Mesothelial cell of epicardium (in vitro differentiated cells): ENCODE measurements around the gene ATXN7L1. TPM values are rescaled to one million over a fixed set of nuclear protein-coding genes. Genes with fewer than 3 reads are reported as not detected.
"Not testable (repeated sequence)": the region's sequence is repeated elsewhere in the genome, so short reads cannot be mapped to it uniquely, and the experiment has no call there.

Source experiments
- DNase-seq, 2 experiments: peaks; one replicate each; pipeline ENCODE4 v3.0.0; 2021; ENCODE audit warnings: low spot score in 2 of 2; ENCODE audit not compliant: unreplicated experiment in 2 of 2
- H3K27ac Mint-ChIP-seq: 2 replicates; pipeline ENCODE4 v1.8.0; 2021; ENCODE audit warnings: mixed read lengths
- H3K27me3 Mint-ChIP-seq: 2 replicates; pipeline ENCODE4 v1.8.0; 2021; ENCODE audit warnings: low read depth, mixed read lengths
- H3K36me3 Mint-ChIP-seq: 2 replicates; pipeline ENCODE4 v1.8.0; 2021; ENCODE audit warnings: mixed read lengths
- H3K4me1 Mint-ChIP-seq: 2 replicates; pipeline ENCODE4 v1.8.0; 2021; ENCODE audit warnings: mixed read lengths
- H3K4me3 Mint-ChIP-seq: 2 replicates; pipeline ENCODE4 v1.8.0; 2021; ENCODE audit warnings: mild to moderate bottlenecking, moderate library complexity, mixed read lengths
- H3K9me3 Mint-ChIP-seq: 2 replicates; pipeline ENCODE4 v1.8.0; 2021; ENCODE audit warnings: mixed read lengths
- CTCF ChIP-seq: fragments of 200-600 bp; sonication (generic); IDR thresholded peaks from one replicate; pipeline ENCODE4 v1.5.0; 2021; ENCODE audit warnings: antibody characterized with exemption; ENCODE audit not compliant: unreplicated experiment
- total RNA-seq: library from RNA; stranded (reverse); gene quantifications from 3 replicates; pipeline ENCODE4 v1.2.1, GENCODE V29; 2021

The ATXN7L1 gene
- total RNA-seq, 1 donor from 2014 or later: 18.0 TPM

GRCh38 chr7:105791926-105792325 is 84.5 kb downstream of the ATXN7L1 start:
- no peak overlapping the region for H3K4me3 Mint-ChIP-seq
- no peak for TF ChIP-seq CTCF
- H3K4me1 Mint-ChIP-seq: peaks cover 7% of the 10 kb centered on the region
- H3K27me3 Mint-ChIP-seq: no peaks in the 10 kb centered on the region
- no peak overlapping the region for H3K27ac Mint-ChIP-seq
- peaks cover 4% of the 10 kb centered on the region for H3K9me3 Mint-ChIP-seq
- peaks cover 3% of the 10 kb centered on the region for H3K36me3 Mint-ChIP-seq
- no peak for DNase-seq

GRCh38 chr7:105790996-105791395 is 85.4 kb downstream of the ATXN7L1 start:
- no peak for TF ChIP-seq CTCF
- no peak for DNase-seq
- Mint-ChIP-seq H3K4me1 (peaks cover 7% of the 10 kb centered on the region), H3K27me3 (no peaks in the 10 kb centered on the region), H3K27ac (no peak overlapping the region), H3K9me3 (peaks cover 4% of the 10 kb centered on the region), H3K4me3 (no peak overlapping the region), H3K36me3 (peaks cover 3% of the 10 kb centered on the region)

DNA sequence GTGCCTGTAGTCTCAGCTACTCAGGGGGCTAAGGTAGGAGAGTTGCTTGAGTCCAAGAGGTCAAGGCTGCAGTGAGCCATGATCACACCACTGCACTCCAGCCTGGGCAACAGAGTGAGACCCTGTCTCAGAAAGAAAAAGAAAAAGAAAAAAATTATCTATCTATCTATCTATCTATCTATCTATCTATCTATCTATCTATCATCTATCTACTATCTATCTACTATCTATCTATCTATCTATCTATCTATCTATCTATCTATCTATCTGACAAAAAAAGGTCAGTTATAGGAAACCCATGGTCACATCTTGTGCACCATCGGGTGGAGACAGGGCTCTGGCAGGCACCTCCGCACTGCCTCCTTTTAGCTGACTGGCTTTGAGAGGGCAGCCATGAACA is 85.9 kb downstream of the ATXN7L1 start:
- H3K36me3 Mint-ChIP-seq, H3K27me3 Mint-ChIP-seq, DNase-seq, H3K4me1 Mint-ChIP-seq, H3K27ac Mint-ChIP-seq, H3K4me3 Mint-ChIP-seq, H3K9me3 Mint-ChIP-seq: not testable (repeated sequence)

DNA sequence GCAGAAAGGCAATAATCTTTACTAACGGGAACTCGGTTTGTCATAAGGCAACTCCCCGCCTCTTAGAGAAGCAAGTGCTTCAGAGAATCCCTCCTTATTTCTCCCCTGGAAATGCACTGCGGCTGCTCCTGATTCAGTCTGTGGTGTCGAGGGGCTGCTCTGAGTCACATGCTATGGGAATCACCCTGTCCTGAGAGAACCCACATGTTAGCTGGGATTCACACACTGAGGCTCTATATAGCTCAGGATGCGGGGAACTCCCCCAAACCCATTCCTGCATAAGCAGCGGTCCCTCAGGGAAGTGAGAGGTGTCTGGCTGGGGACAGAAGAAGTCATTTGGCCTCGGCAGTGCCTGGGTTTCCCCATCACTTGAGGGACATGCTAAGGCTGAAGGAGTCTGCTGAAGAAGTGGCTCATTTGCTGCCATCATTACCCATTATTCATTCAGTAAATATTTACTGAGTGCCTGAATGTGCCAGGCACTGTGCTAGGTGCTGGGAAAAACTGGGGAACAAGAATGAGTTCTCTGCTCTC is 87.5 kb downstream of the ATXN7L1 start:
- Mint-ChIP-seq H3K4me3 (no peak overlapping the region), H3K9me3 (peaks cover 4% of the 10 kb centered on the region), H3K27ac (no peak overlapping the region), H3K4me1 (peaks cover 7% of the 10 kb centered on the region), H3K36me3 (peaks cover 9% of the 10 kb centered on the region), H3K27me3 (no peaks in the 10 kb centered on the region)
- no peak for DNase-seq
- TF ChIP-seq CTCF: no peak

GRCh38 chr7:105788356-105788755 is 88.0 kb downstream of the ATXN7L1 start:
- Mint-ChIP-seq H3K27ac (no peak overlapping the region), H3K4me1 (peaks cover 7% of the 10 kb centered on the region), H3K4me3 (no peak overlapping the region), H3K27me3 (no peaks in the 10 kb centered on the region), H3K36me3 (peaks cover 8% of the 10 kb centered on the region), H3K9me3 (peaks cover 4% of the 10 kb centered on the region)
- TF ChIP-seq CTCF: no peak
- no peak for DNase-seq

- no peak for TF ChIP-seq CTCF
Observed at GRCh38 chr7:105787793-105788192, 88.6 kb downstream of the ATXN7L1 start.

More at GRCh38 chr7:105787793-105788192, 88.6 kb downstream of the ATXN7L1 start:
- Mint-ChIP-seq H3K4me3 (no peak overlapping the region), H3K4me1 (peaks cover 7% of the 10 kb centered on the region), H3K27me3 (no peaks in the 10 kb centered on the region), H3K27ac (no peak overlapping the region), H3K9me3 (peaks cover 3% of the 10 kb centered on the region), H3K36me3 (peaks cover 6% of the 10 kb centered on the region)
- no peak for DNase-seq
